Stimulated activated CD8-positive, alpha-beta memory T cell treated with anti-CD3 and anti-CD28 coated beads, Interleukin-12 subunit alpha, Interleukin-12 subunit beta, amount 100 ng/mL, for 24 hours (primary cell): ENCODE data around the gene MBOAT2.
A peak's percentile ranks its signal among the peaks of the same experiment; 100 is the strongest.
"Not testable (repeated sequence)": the region's sequence is repeated elsewhere in the genome, so short reads cannot be mapped to it uniquely, and the experiment has no call there.

Experiments
- DNase-seq: peaks from one replicate; pipeline ENCODE4 v3.0.0-alpha.2; 2020; ENCODE audit errors: extremely low read depth

MBOAT2 gene

GRCh38 chr2:9003616-9004337 lies at the start of gene MBOAT2:
TSS of gene MBOAT2 (minus strand) at chr2:9003684. CDS start at chr2:9003614, 70 bp downstream.
- peak; percentile 34 for DNase-seq

- no peak for DNase-seq
Measured at GRCh38 chr2:9052821-9053533, 49.5 kb upstream of the MBOAT2 start.

GRCh38 chr2:9051451-9051850 lies 48.0 kb upstream of the MBOAT2 start:
- DNase-seq, result not testable (repeated sequence)

GRCh38 chr2:9050122-9050809 lies 46.8 kb upstream of the MBOAT2 start:
- DNase-seq, result no peak

- no peak for DNase-seq
Measured at GRCh38 chr2:9045595-9045994, 42.1 kb upstream of the MBOAT2 start.

GRCh38 chr2:9043491-9043890 lies 40.0 kb upstream of the MBOAT2 start:
- DNase-seq, result not testable (repeated sequence)

GRCh38 chr2:9037166-9037565 lies 33.7 kb upstream of the MBOAT2 start:
- no peak for DNase-seq

GRCh38 chr2:9033385-9034168 lies 30.1 kb upstream of the MBOAT2 start:
- no peak for DNase-seq

- DNase-seq, result no peak
Measured at GRCh38 chr2:9032536-9033255, 29.2 kb upstream of the MBOAT2 start.

GRCh38 chr2:9032121-9032520 lies 28.6 kb upstream of the MBOAT2 start:
- no peak for DNase-seq

- DNase-seq, result no peak
Measured at GRCh38 chr2:9031246-9031645, 27.8 kb upstream of the MBOAT2 start.

- DNase-seq, result no peak
Measured at GRCh38 chr2:9030841-9031240, 27.4 kb upstream of the MBOAT2 start.

GRCh38 chr2:9030190-9030589 lies 26.7 kb upstream of the MBOAT2 start:
- no peak for DNase-seq

- no peak for DNase-seq
Measured at GRCh38 chr2:9029721-9030120, 26.2 kb upstream of the MBOAT2 start.

GRCh38 chr2:9027884-9028283 lies 24.4 kb upstream of the MBOAT2 start:
- no peak for DNase-seq

- no peak for DNase-seq
Measured at GRCh38 chr2:9025746-9026145, 22.3 kb upstream of the MBOAT2 start.

- no peak for DNase-seq
Measured at GRCh38 chr2:9024575-9024974, 21.1 kb upstream of the MBOAT2 start.

- no peak for DNase-seq
Measured at GRCh38 chr2:9021563-9022211, 18.2 kb upstream of the MBOAT2 start.

- DNase-seq, result no peak
Measured at GRCh38 chr2:9020267-9020666, 16.8 kb upstream of the MBOAT2 start.

GRCh38 chr2:9018534-9018933 lies 15.1 kb upstream of the MBOAT2 start:
- DNase-seq, result no peak

- DNase-seq, result no peak
Measured at GRCh38 chr2:9018109-9018508, 14.6 kb upstream of the MBOAT2 start.
